ENCODE measurements around the gene CER1.
A peak's percentile ranks its signal among the peaks of the same experiment; 100 is the strongest.
"Not testable (repeated sequence)": the region's sequence is repeated elsewhere in the genome, so short reads cannot be mapped to it uniquely, and the experiment has no call there.

CER1 gene

DNA sequence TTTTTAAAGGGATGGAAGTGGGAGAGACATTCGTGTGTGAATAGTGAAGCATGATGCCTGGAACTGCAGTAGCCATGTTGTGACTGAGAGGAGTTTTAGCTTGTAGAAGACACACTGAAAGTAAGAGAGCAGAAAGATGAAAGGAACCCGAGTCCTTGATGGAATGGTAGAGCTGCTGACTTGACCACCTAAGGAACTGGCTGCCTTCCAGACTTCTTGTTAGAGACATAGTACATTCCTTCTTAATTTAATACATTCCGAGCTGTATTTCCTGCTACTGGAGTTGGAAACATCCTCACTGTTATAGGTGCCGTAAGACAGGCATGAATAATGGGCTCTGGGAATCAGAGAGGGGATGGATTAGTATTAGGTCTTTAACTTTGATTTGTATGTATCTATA is 7.4 kb downstream of the CER1 start:
- DNase-seq (ENCODE audit: low spot score) (no peak), FAIRE-seq (no peak)

DNA sequence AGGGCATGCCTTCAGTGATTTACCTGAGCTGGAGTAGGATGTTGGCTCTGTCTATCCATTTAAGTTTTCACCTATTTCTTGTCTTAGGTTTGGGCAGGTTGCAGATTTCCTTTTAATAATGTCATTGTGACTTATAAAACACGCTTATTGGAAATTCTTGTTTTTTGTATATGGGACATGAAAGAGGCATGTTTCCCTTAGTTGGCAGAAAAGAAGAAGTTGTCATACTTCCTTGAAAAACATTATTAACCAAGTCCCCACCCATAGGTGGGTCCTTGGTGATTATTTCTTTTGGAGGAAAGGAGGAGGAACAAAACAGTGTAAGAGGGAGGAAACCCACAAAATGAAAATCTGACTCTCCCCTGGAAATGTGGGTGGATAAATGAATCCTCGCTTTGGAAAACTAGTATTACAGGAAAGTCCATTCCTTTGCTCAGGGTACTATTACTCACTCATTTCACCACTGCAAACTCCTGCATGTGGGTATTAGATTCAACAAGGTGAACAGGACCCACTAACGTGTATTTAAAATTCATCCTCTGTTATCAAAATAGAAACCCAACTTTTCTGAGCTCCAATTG is 9.3 kb downstream of the CER1 start:
- FAIRE-seq = no peak

DNA sequence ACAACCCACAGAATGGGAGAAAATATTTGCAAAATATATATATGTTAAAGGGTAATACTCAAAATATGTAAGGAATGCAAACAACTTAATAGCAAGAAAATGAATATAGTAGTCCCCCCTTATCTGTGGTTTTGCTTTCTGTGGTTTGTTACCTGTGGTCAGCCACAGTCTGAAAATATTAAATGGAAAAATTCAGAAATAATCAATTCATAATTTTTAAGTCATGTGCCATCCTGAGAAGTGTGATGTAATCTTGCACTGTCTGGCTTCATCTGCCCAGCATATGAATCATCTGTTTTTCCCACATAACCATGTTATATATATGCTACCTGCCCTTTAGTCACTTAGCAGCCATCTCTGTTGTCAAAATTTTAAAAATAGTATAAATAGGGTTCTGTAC is 11.7 kb downstream of the CER1 start:
- no peak for FAIRE-seq
- no peak for DNase-seq (ENCODE audit: low spot score)

More for the DNA sequence above, 9.3 kb downstream of the CER1 start:
- no peak for DNase-seq (ENCODE audit: low spot score)

DNA sequence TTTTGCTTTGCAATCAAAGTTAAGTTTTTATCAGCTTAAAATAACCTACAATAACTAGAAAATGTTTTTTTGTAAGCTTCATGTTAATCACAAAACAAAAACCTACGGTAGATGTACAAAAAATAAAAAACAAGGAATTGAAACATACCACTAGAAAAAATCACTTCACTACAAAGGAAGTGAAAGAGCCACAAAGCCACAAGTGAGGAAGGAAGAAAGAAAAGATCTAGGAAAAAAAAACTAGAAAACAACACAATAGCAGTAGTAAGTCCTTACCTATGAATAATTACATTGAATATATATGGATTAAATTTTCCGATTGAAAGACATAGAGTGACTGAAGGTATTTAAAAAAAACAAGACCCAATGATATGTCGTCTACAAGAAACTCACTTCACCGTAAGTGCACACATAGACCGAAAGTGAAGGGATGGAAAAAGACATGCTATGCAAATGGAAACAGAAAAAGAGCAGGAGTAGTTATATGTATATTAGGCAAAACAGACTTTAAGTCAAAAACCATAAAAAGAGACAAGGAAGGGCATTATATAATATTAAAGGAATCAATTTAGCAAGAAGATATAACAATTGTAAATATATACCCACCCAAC is 15.9 kb downstream of the CER1 start:
- FAIRE-seq (no peak), DNase-seq (ENCODE audit: low spot score) (no peak)

DNA sequence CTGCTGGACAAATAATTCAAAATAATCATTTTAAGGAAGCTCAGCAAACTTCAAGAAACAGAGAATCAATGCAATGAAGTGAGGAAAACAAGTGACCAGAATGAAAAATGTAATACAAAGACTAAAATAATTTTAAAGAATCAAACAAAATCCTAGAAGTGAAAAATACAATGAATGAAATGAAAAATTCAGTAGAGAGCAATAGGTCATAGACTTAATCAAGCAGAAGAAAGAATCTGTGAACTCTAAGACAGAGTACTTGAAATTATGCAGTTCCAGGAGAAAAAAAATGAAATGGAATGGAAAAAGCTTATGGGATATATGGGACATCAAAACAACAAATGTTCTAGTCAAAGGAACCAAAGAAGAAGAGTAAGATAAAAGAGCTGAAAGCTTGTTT is 17.5 kb downstream of the CER1 start:
- FAIRE-seq (no peak), DNase-seq (ENCODE audit: low spot score) (no peak)

DNA sequence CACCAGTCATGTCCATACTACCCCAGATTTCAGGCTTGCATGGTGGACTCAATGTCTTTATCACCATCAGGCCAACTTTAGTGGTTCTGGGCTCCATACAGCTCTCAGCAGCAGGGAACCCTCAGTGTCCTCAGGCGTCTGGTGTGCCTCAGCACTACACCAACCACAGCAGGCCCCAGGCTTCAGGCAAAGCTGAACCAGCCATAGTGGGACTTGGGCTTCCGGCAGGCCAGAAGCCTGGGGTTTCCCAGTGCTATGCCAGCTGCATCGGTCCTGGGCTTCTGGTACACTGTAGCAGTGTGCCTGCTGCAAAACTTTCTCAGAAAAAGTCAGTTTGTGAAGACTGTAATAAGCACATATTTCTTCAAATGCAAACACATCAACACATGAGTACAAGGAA is 18.3 kb downstream of the CER1 start:
- DNase-seq (ENCODE audit: low spot score) (no peak), FAIRE-seq (no peak)

DNA sequence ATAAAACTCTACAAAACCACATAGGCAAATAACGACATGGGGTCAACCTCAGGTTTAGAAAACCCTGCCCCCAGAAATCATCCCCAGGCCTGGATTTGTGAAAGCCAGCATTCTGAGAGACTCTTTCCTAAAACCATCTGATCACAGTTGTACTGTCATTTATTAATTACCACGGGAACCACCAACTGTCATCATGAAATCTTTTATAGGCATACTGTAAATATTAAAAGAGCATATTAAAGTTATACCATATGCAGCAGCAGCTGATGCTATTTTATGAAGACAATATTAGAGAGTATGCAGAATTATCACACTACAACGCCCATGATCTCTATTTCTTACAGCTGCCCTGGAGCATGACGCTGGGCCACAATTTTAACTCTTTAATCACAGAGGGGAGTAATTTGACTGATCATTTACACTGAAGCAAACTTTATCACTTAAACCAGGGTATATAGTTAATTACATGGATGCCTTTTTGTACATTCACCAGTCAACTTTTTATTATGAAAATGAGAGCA is 20.3 kb downstream of the CER1 start:
- DNase-seq (ENCODE audit: low spot score) = no peak
- FAIRE-seq = no peak

DNA sequence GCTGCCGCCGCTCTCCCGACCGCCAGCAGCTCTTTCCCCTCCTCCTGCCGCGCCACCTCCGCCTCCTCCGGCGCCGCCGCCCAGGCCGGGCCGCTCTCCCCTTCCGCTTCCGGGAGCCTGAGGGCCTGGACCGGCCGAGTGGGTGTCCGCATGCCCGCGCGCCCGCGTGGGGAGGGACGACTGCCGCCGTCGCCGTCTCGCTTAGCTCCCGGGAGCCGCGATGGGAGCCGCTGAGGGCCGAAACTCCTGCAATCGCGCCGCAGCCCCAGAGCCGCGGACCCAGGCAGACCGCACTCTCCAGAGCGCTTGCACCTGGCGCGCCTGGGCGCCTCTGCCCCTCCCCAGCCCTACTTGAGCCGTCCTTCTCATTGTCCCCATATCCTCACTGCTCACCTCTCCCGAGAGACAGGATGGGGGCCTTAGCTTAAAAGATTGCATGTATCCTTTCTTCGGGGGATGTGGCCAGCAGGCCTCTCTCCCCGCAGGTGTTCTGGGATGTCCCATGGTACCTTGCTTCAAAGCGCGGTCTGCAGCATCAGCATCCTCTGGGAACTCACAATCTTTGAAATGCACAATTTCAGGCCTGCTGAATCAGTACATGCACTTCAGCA is 29.2 kb downstream of the CER1 start, which contains the start of gene ZDHHC21:
Gene ZDHHC21, minus strand, starts transcription at position 182 of the 611 bp plus-strand sequence. CDS start 19,092 bp downstream, outside the sequence.
- peak; percentile 18 for DNase-seq (ENCODE audit: low spot score)
- FAIRE-seq = no peak

DNA sequence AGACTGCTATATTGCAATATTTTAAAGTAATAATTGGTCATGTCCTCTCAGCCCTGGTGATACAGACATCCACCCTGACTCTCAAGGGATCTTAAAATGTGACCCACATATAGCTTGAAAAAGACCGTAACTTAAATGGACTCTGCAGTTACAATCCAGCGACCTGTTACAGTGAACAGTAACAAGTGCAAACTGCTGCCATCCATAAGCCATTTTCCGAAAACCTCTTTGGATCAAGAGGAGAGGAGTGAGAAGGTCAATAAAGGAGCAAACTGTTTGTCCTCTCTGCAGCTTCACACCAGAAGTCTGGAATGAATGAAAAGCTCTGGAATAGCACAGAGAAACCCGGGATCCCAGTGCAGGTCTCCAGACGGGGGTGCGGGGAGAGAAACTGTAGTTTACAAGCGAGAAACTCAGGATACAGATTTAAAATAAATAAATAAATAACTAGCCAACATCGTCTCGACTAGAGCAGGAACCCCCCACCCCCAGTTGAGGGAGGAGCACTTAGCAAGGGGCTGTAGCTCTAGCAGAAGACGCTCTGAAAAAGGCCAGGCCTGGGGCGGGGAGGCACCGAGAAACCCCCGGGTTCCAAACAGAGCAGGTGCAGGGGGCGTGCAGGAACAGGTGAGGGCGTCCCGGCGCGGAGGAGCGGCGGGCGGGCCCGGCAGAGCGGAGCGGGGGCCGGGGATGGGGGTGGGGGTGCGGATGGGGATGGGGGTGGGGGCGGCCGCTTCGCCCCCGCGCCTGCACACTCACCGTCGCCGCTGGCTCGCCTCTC is 29.9 kb downstream of the CER1 start:
- DNase-seq (ENCODE audit: low spot score) (no peak), FAIRE-seq (no peak)

DNA sequence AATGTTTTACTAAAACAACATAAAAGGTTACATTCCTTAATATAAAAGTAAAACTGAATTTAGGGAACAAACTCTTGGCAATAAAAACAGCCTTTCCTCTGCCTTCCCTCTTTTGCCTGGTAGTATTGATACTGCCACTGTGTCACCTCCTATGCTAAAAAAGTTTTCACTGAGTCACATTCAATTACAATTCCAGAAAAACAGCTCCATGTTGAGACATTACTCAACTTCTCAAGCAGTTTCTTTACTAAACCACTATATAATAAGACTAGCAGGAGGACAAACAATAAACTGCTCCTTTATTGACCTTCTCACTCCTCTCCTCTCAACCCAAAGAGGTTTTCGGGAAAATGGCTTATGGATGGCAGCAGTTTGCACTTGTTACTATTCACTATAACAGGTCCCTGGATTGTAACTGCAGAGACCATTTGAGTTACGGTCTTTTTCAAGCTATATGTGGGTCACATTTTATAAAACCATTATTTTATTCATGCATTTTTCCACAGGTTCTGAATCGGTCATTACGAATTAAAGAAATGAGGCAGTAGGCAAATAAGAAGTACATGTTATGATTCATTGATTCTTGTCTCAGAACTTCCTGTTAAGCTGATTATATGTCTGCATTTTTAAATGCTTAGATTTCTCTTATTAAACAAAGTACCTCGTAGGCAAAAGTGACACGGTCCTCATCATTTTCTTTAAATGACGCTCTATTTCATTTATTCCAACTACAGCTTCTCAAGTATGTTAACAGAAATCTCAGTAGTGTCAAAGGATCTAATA is 31.4 kb downstream of the CER1 start:
- DNase-seq (ENCODE audit: low spot score) = no peak
- FAIRE-seq = no peak

DNA sequence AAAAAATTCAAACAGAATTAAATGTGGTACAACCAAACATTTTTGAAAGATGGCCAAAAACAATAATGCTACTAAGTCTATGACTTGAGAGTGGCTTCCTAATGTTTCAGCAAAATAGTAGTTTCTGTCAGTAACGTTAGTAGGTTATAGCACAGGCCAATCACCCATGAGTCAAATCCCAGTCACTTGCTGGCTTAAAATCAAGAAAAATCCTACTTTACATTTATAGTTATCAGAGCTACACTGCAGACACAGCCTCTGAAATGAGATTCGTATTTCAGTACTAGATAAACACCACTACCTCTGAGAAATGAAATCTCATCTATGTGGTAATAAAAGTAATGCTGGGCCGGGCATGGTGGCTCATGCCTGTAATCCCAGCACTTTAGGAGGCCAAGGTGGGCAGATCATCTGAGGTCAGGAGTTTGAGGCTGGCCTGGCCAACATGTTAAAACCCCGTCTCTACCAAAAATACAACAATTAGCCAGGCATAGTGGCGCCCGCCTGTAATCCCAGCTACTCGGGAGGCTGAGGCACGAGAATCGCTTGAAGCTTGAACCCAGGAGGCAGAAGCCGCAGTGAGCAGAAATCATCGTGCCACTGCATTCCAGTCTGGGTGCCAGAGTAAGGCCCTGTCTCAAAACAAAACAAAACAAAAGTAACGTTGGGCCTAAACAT is 35.4 kb downstream of the CER1 start:
- FAIRE-seq (no peak), DNase-seq (ENCODE audit: low spot score) (peak; percentile 26)

DNA sequence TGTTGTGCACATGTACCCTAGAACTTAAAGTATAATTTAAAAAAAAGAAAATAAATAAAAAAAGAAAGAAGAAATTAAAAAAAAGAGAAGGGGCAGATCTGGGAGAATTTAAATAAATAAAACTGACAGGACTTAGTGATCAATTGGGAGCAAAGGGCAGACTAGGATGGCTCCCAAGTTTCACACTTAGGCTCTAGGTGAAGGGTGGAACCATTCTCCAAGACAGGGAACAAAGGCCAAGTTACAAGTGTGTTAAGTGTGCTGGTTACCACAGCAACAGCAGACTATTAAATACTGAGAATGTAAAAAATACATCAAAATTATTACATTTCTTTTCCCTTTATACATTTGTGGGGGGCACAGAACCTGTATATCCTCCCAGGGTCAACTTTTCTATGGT is 36.4 kb downstream of the CER1 start:
- FAIRE-seq (no peak), DNase-seq (ENCODE audit: low spot score) (no peak)

DNA sequence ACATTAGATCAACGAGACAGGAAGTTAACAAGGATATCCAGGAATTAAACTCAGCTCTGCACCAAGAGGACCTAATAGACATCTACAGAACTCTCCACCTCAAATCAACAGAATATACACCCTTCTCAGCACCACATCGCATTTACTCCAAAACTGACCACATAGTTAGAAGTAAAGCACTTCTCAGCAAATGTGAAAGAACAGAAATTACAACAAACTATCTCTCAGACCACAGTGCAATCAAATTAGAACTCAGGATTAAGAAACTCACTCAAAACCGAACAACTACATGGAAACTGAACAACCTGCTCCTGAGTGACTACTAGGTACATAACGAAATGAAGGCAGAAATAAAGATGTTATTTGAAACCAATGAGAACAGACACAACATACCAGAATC is 39.9 kb downstream of the CER1 start:
- not testable (repeated sequence) for FAIRE-seq; DNase-seq (ENCODE audit: low spot score)

DNA sequence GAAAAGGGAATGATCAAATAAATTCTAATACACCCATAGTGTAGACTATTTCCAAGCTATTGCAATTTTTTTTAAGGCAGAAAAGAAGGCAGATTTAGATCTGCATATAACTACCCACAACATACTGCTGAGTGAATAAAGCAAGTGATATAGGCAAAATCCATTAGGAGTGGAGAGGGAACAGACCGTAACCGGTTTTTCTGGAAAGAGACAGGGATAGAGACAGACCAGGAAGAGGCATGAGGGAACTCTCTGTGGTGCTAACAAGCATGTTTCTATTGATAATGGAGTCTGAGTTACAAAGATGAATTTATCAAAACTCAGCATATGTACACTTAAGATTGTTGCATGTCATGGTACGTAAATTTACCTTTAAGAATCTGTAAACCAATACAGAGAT is 43.8 kb downstream of the CER1 start:
- FAIRE-seq (no peak), DNase-seq (ENCODE audit: low spot score) (no peak)

DNA sequence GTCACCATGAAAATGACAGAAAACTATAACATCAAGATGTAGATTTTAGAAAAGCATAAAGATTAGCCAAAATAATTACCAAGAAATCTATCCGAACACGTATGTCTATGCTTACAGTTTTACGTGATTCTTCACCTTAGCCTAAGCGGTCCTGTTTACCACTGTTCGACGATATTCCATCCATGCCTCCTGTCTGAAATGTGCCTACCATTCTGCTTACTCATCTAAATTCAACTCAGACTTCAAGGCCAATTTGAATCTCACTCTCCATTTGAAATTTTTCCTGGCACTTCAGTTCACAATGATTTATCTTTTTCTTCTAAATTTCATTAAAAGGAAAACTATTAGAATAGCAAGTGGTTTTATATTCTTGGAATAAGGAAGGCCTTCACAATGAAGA is 44.7 kb downstream of the CER1 start:
- DNase-seq (ENCODE audit: low spot score) = no peak
- no peak for FAIRE-seq

DNA sequence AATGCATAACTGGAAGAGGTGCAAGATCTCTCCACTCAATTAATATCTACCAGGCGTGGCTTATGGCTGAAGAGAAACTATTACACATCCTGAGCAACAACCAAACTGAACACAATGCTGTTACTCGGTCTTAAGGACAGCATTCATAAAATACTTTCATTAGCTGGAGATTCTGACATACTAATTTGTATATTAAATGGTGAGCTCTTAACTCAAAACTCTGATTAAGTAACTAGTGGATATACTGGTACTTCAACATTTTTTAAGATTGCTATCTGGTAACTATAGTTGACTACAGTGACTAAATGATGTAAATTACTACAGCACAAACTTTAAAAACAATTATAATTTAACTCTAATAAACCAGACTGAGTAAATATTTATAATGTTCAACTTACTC is 45.1 kb downstream of the CER1 start:
- FAIRE-seq = no peak
- no peak for DNase-seq (ENCODE audit: low spot score)

DNA sequence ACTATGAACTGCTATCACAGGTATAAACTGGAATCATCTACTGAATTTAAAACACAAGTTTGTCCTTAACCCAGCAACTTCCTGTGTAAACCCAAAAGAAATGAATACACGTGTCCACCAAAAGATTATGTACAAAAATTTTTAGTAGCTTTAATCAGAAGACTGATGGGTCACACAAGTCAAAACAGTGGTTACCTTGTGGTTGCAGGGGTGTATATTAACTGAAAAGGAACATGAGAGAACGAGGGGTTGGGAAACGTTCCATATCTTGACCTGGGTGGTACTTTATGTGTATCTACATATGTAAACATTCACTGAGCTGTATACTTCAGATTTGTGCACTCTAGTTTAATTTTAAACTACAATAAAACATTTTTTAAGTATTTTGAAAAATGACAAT is 47.9 kb downstream of the CER1 start:
- FAIRE-seq = no peak
- no peak for DNase-seq (ENCODE audit: low spot score)

DNA sequence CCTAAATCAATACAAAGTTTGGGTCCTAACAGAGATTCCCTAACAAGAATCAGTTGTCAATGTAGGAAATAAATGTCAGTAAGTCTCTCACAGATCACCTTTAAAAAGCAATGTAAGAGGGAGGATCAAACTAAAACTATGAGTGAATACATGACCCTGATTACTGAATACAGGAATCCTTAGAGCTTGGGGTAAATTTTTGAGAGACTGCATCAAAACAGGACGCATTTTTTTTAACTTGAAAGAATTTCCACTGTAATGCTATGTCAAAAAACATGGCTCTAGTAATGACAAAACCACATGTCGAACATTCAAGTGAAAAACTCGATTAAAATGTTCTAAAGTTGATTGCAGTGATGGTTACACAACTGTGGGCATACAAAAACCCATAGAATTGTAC is 51.2 kb downstream of the CER1 start:
- no peak for DNase-seq (ENCODE audit: low spot score)

DNA sequence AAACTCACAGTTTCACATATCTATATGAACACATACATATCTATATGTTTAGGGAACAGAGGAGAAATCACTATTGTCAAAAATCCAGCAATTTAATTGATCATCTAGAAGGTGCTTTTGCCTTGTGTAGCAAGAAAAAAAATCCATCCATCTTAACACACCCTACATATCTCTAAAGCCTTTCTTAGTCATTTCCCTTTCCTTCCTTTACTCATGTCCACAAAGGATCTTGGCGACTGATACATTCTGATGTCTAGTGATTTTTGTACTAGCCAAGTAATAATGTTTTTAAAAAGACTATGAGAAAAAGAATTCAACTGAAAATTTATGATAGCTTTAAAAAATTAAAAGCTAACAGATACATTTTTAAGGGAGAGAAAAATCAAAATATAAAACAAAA is 51.8 kb downstream of the CER1 start:
- no peak for FAIRE-seq
- no peak for DNase-seq (ENCODE audit: low spot score)

More for the DNA sequence above, 51.2 kb downstream of the CER1 start:
- FAIRE-seq = no peak
